ENCODE results near the gene ASCC3.

ASCC3 gene

DNA sequence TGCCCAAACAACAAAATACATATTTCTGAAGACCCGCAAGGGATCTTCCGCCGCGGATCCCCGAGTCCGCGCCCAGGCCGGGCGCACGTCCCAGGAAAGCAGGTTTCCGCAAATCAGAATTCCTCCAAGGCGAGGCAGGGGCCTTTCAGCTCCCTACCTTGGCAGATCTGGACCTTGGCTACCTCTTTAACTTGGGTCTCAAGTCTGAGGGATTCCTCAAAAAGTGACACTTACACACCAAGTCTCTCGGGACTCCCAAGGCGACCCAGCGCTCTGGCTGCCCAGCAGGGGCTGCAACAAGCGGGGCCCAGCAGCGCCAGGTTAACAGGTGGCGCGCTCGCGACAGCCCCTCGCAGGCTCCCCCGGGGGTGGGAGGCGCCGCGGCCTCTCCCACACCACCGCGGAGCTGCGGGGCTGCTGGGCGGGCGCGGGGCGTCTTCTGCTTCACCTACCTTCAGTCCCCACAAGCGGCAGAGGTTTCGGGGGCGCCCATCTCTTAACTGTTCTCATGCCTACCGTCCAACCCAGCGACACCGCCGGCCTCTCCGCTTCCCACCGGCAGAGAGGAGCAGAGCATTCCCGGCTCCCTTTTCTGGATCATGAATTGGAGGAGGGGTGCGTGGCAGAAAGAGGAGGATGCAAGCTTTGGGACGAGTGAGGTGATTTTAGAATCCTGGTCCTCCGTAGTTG lies 416.8 kb downstream of the ASCC3 start:
- no peak for DNase-seq (ENCODE audit: low read depth)

DNA sequence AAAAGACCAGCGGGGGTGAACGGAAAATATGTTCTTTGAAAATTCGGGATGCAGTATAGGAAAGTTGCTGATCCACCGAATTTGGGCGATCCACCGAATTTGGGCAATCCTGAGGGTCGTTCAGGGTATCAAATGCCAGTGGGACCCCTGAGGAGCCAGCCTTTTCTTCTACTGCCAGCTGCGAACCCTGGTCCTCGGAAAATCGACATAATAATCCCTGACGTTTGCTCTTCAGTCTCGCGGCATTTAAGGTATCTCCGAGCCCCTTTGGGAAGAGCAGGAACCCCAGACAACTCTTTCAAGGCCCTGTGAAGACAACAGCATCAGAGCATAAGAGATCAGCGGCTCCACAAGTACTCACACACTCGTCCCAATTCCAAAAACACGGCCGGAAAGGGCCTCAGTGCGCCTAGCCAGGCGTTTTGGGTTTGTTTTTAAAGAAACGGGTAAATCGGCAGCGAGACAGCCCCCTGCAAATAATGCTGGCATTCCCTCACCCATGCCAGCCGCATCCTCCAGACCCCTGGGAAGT lies 417.4 kb downstream of the ASCC3 start:
- DNase-seq (ENCODE audit: low read depth): no peak

DNA sequence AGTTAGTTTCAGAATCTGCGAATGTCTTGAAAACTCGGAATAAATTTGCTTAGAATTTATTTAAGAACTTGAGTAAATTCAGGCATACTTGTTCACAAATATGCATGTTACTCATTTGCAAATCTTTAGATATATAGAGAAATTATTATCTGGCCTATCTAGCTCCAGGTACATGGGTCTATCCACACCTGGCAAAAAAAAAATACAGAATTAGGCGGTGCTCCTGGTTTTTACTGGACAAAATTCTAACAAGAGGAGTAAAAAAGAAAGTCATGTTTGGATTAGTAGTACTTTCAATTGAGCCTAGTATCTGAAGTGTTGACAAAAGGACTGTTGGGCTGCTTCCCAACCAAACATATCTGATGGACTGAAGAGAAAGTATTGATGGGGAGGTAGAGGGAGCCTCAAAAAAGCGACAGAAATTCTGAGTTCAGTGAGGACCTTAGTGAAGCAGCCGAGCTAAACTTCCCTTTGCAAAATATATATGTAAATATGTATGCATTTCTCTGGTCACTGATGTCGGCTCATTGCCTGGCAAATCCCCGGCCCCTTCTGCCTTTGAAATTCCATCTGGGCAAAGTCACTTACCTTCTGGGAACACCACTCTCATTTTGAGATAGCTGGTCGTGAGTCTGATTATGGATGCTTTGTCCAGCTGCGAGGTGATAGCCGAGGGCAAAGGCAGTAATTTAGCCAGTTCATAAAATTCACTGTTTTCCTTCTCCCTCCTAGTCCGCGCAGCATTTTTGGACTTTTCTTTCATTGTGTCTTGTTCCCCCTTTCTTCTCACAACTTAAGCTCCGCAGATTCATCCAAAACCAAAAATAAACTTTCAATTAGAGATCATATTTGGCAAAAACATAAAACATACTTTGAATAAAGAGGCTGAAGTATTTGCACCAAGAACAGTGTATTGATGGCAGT lies 418.2 kb downstream of the ASCC3 start:
- DNase-seq (ENCODE audit: low read depth): no peak

DNA sequence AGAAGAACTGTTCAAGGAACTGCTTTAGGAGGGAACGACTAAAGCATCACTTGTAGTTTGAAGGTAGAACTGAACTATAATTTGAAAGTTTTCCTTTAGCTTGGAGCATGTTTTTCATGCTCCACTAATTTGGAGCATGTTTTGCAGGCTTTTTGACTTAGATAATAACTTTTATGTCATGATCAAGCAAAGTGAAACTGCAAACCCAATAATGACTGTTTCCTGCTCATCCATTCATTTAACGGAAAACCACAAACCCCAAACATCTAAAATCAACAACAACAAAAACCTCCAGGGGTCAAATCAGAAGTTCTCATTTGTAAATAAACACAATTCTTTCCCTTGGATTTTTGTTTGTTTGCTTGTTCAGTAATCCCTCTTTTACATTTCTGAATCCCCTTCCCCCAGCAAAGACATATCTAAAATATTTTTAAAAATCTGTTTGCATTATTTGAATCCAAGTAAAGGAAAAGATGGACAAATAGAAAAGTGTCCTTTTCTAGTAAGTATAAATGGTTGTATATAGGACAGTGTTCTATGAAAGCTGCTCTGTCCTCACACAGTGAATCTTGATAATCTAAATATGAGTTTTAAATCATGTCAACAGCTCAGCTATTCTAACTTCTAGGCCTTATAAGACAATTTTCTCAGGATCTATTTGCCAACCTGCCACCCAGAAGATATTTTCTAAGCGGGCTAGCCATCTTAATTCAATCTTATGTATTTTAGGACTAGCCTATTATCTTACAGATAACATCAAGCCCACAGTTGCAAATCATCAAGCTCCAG lies 419.0 kb downstream of the ASCC3 start:
- no peak for DNase-seq (ENCODE audit: low read depth)

DNA sequence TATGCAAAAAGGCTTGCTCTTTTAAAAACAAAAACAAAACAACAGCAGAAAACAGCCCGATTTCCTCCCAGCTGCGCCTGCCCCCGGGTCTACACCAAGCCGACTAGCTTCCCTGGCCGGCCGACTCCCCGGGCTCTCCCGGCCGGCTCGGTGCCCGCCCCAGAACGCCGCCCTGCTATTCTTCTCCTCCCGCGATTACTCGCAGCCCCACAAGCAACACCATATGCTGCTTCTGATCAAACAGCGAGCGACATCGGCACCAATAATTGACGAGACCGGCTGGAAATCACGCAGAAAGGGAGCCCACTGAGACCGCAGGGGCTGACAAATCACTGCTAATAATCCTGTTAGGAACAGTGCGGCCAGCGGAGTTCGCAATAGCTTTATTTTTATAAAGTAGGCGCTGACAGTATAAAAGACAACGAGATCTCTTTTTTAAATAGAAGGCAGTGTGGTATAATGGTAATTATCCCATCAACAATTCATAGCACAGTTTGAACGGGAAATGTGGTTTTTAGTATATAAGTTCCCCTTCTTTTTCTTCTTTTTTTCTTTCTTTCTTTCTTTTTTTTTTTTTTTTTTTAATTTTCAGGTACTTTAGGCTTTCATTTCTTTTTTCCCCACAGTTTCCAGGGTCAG lies 419.7 kb downstream of the ASCC3 start:
- DNase-seq (ENCODE audit: low read depth): no peak

DNA sequence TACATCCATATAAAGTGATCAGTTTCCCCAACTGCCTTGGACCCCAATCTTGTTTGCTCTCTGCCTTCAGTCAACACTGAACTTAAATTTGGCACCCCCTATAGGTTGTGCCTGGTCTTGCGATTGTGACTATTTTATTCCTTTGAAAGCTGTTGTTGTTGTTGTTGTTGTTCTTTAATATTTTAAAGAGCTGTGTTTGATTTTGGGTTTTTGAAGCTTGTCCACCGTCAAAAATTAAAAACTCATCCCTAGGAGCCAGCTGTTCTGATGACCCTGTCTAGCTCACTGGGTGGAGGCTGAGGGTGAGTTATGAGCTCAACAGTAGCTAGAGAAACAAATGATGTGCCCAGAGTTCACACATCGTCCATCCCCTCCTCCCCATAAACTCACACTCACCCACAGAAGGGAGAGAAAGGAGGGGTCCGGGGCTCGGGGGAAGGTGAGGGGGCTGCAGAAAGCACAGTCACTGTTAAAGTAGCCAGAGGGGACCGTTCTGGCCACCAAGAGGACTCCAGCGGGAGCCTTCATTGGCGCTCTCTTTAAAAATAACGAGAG lies 420.4 kb downstream of the ASCC3 start:
- DNase-seq (ENCODE audit: low read depth): no peak

DNA sequence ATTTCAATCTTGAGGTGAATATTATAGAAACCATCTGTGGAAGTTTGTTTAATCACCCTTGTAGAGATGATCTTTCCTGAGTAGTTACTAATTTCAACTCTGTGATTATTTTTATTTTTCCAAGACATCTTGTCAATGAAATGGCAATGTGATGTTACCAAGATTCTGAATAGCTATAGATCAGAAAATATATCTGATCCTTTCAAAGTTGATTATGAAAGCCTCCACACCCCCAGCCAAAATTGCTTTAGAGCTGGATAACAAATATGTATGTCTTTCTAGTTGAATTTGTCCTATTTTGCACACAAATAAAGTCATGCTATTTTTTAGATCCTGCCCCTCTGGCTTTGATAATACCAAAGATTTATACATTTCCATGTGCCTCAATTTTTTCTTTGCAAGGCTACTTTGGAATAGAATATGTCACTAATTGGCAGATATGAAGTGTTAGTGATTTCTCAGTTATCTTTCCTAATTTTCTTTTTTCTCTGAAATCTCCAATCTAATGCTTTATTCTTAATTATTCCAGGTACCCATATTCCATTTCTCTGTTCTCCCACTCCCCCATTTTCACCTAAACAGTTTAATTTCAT lies 421.4 kb downstream of the ASCC3 start:
- DNase-seq (ENCODE audit: low read depth): no peak

DNA sequence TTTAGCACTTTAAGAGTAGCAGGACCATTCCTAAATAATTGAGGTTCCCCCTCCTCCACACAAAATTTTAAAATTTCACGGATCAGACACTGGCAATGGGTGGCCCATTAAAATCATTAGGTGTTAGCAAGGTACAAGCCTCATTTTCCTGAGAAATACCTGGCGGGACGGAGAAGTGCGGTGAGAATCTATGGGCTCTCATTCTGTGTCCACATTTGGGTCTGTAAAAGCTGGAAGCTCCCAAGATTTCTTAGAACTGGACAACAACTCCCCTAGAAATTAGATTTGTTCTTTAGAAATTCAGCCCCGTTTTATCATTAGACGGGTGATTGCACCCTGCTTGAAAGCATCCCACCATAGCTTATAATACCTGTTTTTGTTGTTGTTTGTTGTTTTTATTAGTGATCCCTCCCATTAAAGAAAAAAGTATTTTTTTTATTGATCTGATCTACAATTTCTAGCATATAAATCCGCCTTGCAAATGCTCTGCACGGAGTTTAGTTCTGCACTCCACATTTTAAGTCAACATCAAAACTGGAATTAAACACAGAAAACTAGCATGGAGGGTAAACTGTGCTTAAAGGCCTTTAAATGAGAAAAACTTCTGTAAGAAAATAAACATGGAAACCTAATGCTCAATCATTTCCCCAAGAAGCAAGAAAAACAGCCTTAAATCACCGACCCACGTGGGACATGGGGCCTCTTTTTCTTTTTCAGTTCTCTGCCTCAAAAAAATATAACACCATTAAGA lies 422.1 kb downstream of the ASCC3 start:
- no peak for DNase-seq (ENCODE audit: low read depth)
